ENCODE measurements around the gene HMCN2.

DNA sequence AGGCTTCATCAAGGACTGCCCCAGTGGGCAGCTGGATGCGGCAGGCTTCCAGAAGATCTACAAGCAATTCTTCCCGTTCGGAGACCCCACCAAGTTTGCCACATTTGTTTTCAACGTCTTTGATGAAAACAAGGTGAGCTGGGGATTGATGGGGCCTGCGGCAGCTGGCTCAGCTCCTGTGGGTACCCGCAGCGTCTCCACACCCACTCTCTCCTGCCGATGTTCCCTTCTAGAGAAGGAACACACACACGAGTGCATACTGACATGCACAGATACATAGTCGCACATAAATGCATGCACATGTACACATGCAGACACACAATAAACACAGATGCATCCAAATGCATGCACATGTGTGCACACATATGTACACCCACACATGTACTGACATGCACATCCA, 47.7 kb upstream of the HMCN2 start:
- TF ChIP-seq RAD21 (IDR thresholded peaks at IDR 0.05; ENCODE audit: low read depth) (no peak), NFIC (IDR thresholded peaks at IDR 0.05) (no peak), YY1 (IDR thresholded peaks at IDR 0.05; ENCODE audit: low read depth) (no peak), EP300 (IDR thresholded peaks at IDR 0.05; ENCODE audit: borderline replicate concordance) (no peak), REST (IDR thresholded peaks at IDR 0.05; ENCODE audit: low read depth) (no peak), ZBTB7A (IDR thresholded peaks at IDR 0.05; ENCODE audit: low read depth) (no peak), CEBPB (IDR thresholded peaks at IDR 0.05) (no peak), MAX (IDR thresholded peaks at IDR 0.05) (no peak), CREB1 (IDR thresholded peaks at IDR 0.05; ENCODE audit: low read depth) (no peak), USF1 (IDR thresholded peaks at IDR 0.05) (no peak), FOXM1 (IDR thresholded peaks at IDR 0.05; ENCODE audit: borderline replicate concordance, low read depth) (no peak), EGR1 (IDR thresholded peaks at IDR 0.05) (no peak)
